OCI-LY7 (cell line): ENCODE measurements around the gene DTWD1. TPM values are rescaled to one million over a fixed set of nuclear protein-coding genes. Genes with fewer than 3 reads are reported as not detected.
A peak's percentile ranks its signal among the peaks of the same experiment; 100 is the strongest.

ENCODE experiments used
- BruUV-seq: library from RNA; stranded (reverse); fragments of 400-500 nt; replicated peaks from 2 replicates; lab custom pipeline; 2021; lab: Mats Ljungman, UMichigan
- CTCF ChIA-PET: fragments of 300-600 bp; sonication (Branson Sonifier 250); formaldehyde crosslinking; loops from one replicate; lab custom pipeline; 2022; ENCODE audit warnings: antibody characterized with exemption; ENCODE audit not compliant: unreplicated experiment; lab: Charles Lee
- POLR2A ChIA-PET: fragments of 300-600 bp; sonication (Branson Sonifier 250); formaldehyde crosslinking; loops from one replicate; lab custom pipeline; 2022; ENCODE audit warnings: antibody characterized with exemption; lab: Charles Lee
- DNase-seq: peaks from one replicate; pipeline ENCODE4 v3.0.0-alpha.2; 2015; ENCODE audit warnings: low spot score
- H2AFZ ChIP-seq: fragments of 200-600 bp; sonication (generic), shearing (Covaris generic); 2 replicates; pipeline ENCODE4 v1.6.1; 2014; ENCODE audit warnings: mild to moderate bottlenecking, antibody characterized with exemption, low read length, moderate library complexity
- H3K27ac ChIP-seq: fragments of 200-600 bp; sonication (generic); 2 replicates; pipeline ENCODE4 v1.5.1; 2014; ENCODE audit warnings: mixed run types, low read depth, mild to moderate bottlenecking, moderate library complexity, low read length, inconsistent platforms; ENCODE audit not compliant: poor library complexity, severe bottlenecking
- H3K36me3 ChIP-seq: fragments of 200-600 bp; sonication (generic); 2 replicates; pipeline ENCODE4 v1.6.1; 2014; ENCODE audit warnings: mild to moderate bottlenecking, antibody characterized with exemption, low read length, moderate library complexity, mixed read lengths; ENCODE audit not compliant: insufficient read depth
- H3K4me1 ChIP-seq: fragments of 200-600 bp; sonication (generic); 2 replicates; pipeline ENCODE4 v1.5.1; 2014; ENCODE audit warnings: mild to moderate bottlenecking, low read length; ENCODE audit not compliant: insufficient read depth, poor library complexity, severe bottlenecking
- H3K4me2 ChIP-seq: fragments of 200-600 bp; sonication (generic); 2 replicates; pipeline ENCODE4 v1.6.1; 2014; ENCODE audit warnings: mild to moderate bottlenecking, low read length
- H3K4me3 ChIP-seq: fragments of 200-600 bp; sonication (generic); 2 replicates; pipeline ENCODE4 v1.5.1; 2014; ENCODE audit warnings: mild to moderate bottlenecking, low read depth, low read length; ENCODE audit not compliant: poor library complexity, severe bottlenecking
- H3K79me2 ChIP-seq: fragments of 200-600 bp; sonication (generic); 2 replicates; pipeline ENCODE4 v1.6.1; 2016; ENCODE audit warnings: low read depth, mild to moderate bottlenecking, low read length, moderate library complexity, mixed read lengths; ENCODE audit not compliant: insufficient read depth
- H3K9me2 ChIP-seq: fragments of 200-600 bp; sonication (generic); 2 replicates; pipeline ENCODE4 v1.6.1; 2016; ENCODE audit warnings: mild to moderate bottlenecking, low read length, mixed read lengths; ENCODE audit not compliant: insufficient read depth
- H3K9me3 ChIP-seq: fragments of 200-600 bp; sonication (generic); 2 replicates; pipeline ENCODE4 v1.6.1; 2014; ENCODE audit warnings: mild to moderate bottlenecking, mixed run types, low read length, mixed read lengths
- H4K20me1 ChIP-seq: fragments of 200-600 bp; sonication (generic); 2 replicates; pipeline ENCODE4 v1.6.1; 2014; ENCODE audit warnings: mild to moderate bottlenecking, antibody characterized with exemption, low read length, moderate library complexity, mixed read lengths; ENCODE audit not compliant: insufficient read depth
- CTCF ChIP-seq: fragments of 200-600 bp; sonication (generic); conservative IDR thresholded peaks from 2 replicates; pipeline ENCODE4 v1.5.1; 2014; ENCODE audit warnings: mild to moderate bottlenecking, antibody characterized with exemption, low read length, moderate library complexity, mixed read lengths
- EZH2phosphoT487 ChIP-seq: fragments of 200-600 bp; sonication (generic); IDR thresholded peaks from 2 replicates; pipeline ENCODE4 v1.6.1; 2018; ENCODE audit warnings: low read depth, borderline replicate concordance, mild to moderate bottlenecking, mixed run types, antibody characterized with exemption, low read length, moderate library complexity, mixed read lengths
- intact Hi-C: fragments of 100-400 bp; cut with micrococcal nuclease; formaldehyde crosslinking; loops from one replicate; pipeline ENCODE4 v1.10.0; 2022; ENCODE audit not compliant: unreplicated experiment
- total RNA-seq, 2 experiments: library from RNA; depleted of rRNA in 1 of 2; stranded (reverse); fragments of >200 nt in 1 of 2; shearing (Covaris generic) in 1 of 2; gene quantifications; 2 replicates each; pipeline ENCODE4 v1.2.3, GENCODE V29; 2014 to 2022

Gene DTWD1
- total RNA-seq, 2 experiments from 2014 or later, result 9.4 to 19.2 TPM

DNA sequence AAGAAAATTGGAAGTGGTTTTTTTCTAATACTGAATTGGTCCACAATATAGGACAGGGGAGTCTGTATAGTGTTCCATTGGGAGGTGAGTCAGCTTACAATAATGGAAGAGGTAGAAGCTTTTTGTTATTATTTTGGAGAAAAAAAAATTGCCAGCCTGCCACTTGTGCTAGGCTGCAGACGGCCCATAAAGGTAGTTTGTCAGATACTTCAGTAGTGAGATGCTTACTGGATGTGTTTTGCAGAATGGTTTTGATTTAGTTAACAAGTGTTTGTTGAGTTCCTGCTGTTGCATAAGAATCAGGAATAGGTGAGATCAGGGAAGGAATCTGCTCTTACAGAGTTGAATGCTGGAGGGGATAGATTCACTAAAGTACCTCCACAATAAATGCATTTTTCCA lies 1.0 kb downstream of the DTWD1 start:
- Histone ChIP-seq H3K4me1 (peaks cover 17% of the 10 kb centered on the region), H3K4me2 (peak overlapping the region; percentile 78), H3K36me3 (peaks cover 29% of the 10 kb centered on the region), H3K79me2 (peaks cover 18% of the 10 kb centered on the region; the same call in 1 of the 2 replicates), H3K9me2 (no peaks in the 10 kb centered on the region), H3K27ac (no peak overlapping the region), H4K20me1 (no peaks in the 10 kb centered on the region), H3K4me3 (peak overlapping the region; percentile 86), H2AFZ (peak overlapping the region; percentile 93; the same call in 1 of the 2 replicates), H3K9me3 (peaks cover 22% of the 10 kb centered on the region; the same call in 1 of the 2 replicates)
- TF ChIP-seq CTCF, result no peak
- no peak for TF ChIP-seq EZH2phosphoT487
- ChIA-PET POLR2A (no interaction called here), CTCF (no interaction called here)
- no peak for DNase-seq
- intact Hi-C loops, result loop anchor here (2.0 to 10.0 kb wide), 4 partner anchors 467 to 1287 kb away; partner anchors contain the start of genes COPS2, DUT, EID1 and SECISBP2L
- BruUV-seq, result no TSS peak

DNA sequence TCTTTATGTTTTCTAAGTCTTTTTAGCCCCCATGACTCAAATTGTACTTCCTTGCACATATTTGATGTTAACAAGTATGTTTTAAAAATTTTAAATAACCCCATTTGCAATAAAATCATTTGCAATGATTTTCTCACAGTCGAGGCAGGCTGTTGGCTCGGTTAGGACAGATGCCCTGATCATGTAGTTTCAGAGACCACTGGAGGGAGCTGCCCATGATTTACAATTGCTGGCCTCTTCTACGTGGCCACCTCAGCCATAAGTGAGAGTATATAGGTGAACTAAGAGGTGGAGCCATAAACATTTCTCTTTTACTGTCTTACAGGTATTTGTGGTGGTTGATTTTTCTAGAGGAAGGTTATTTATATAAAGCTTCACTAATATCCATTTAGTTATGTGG lies 1.7 kb downstream of the DTWD1 start:
- H2AFZ ChIP-seq, result no peak overlapping the region
- H3K4me3 ChIP-seq, result no peak overlapping the region
- H3K9me2 ChIP-seq, result no peaks in the 10 kb centered on the region
- no peak for DNase-seq
- H3K36me3 ChIP-seq, result peaks cover 36% of the 10 kb centered on the region
- H3K4me1 ChIP-seq, result peaks cover 17% of the 10 kb centered on the region
- POLR2A ChIA-PET, result no interaction called here
- intact Hi-C loops, result loop anchor here (10.0 kb wide), 1 partner anchor 1288 kb away; the partner anchor contains the start of gene DUT
- H3K9me3 ChIP-seq, result peaks cover 22% of the 10 kb centered on the region; the same call in 1 of the 2 replicates
- CTCF ChIA-PET, result no interaction called here
- H4K20me1 ChIP-seq, result no peaks in the 10 kb centered on the region
- no TSS peak for BruUV-seq
- peaks cover 18% of the 10 kb centered on the region; the same call in 1 of the 2 replicates for H3K79me2 ChIP-seq
- peak overlapping the region; percentile 78 for H3K4me2 ChIP-seq
- H3K27ac ChIP-seq, result no peak overlapping the region
- TF ChIP-seq EZH2phosphoT487 (no peak), CTCF (no peak; the same call in 1 of the 2 replicates)

- Histone ChIP-seq H2AFZ (no peak overlapping the region), H3K9me3 (peaks cover 22% of the 10 kb centered on the region; the same call in 1 of the 2 replicates), H4K20me1 (no peaks in the 10 kb centered on the region), H3K9me2 (no peaks in the 10 kb centered on the region), H3K27ac (no peak overlapping the region), H3K4me1 (peaks cover 17% of the 10 kb centered on the region), H3K4me2 (no peak overlapping the region), H3K4me3 (no peak overlapping the region), H3K36me3 (peaks cover 43% of the 10 kb centered on the region), H3K79me2 (peaks cover 18% of the 10 kb centered on the region; the same call in 1 of the 2 replicates)
- ChIA-PET POLR2A (no interaction called here), CTCF (no interaction called here)
- TF ChIP-seq CTCF (no peak), EZH2phosphoT487 (no peak)
- intact Hi-C loops, result loop anchor here (10.0 kb wide), 1 partner anchor 1289 kb away; the partner anchor contains the start of gene DUT
- DNase-seq, result no peak
- no TSS peak for BruUV-seq
These were observed 3.2 kb downstream of the DTWD1 start for GRCh38 chr15:49624056-49624455.
